Gastrocnemius medialis (tissue), 4 donors: ENCODE data around the gene MBOAT7.

Experiments used
- POLR2A ChIP-seq, 2 donors: fragments of 450-650 bp; IDR thresholded peaks; one replicate each; pipeline ENCODE4 v1.6.1; 2017; ENCODE audit warnings: antibody characterized with exemption in 2 of 2, mild to moderate bottlenecking in 2 of 2, moderate library complexity in 2 of 2
- TF ChIP-seq, protein P1 (sequence below), 5 experiments: fragments of 450-650 bp in 3 of 5; fragments of 200-600 bp in 2 of 5; sonication (generic) in 2 of 5; IDR thresholded peaks in 4 of 5; conservative IDR thresholded peaks in 1 of 5; 1 replicate in 4 of 5; 2 replicates in 1 of 5; pipeline ENCODE4 v1.5.1; 2016 to 2019; ENCODE audit warnings: antibody characterized with exemption in 5 of 5, mild to moderate bottlenecking in 3 of 5, moderate library complexity in 3 of 5

DNA sequence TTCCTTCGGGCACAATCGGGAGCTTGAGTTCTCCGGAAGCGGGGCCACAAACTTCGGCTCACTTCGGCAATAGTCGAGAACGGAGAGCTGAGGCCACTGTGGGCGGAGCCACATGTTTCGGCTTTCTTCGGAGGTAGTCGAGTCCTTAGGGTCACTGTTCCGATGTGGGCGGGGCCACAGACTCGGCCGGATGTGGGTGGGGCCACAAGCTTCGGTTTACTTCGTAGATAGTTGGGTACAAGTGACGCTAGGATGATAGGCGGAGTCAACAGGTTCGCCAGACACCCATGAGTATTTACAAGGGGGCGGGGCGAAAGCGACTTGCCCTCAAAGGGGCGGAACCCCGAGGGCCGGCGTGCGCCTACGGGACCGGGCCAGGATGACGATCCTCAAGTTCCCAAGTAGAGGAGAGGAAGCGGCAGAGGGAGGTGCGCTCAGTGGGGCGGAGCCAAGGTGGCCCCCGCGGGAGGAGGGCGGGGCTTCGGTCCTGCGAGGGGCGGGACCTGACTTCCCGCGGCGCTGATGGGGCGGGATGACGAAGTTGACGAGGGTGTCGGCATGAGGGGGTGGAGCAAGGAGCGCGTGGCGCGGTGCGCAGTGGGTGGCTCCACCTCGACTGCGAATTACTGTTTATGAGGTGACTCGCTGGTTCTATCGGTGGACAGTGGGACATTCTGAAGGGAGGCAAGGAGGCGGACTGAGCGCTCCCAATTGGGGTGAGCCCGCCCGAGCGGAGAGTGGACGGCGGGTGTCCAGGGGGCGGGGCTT, 539 bp upstream of the MBOAT7 start:
- TF ChIP-seq, protein P1, sequence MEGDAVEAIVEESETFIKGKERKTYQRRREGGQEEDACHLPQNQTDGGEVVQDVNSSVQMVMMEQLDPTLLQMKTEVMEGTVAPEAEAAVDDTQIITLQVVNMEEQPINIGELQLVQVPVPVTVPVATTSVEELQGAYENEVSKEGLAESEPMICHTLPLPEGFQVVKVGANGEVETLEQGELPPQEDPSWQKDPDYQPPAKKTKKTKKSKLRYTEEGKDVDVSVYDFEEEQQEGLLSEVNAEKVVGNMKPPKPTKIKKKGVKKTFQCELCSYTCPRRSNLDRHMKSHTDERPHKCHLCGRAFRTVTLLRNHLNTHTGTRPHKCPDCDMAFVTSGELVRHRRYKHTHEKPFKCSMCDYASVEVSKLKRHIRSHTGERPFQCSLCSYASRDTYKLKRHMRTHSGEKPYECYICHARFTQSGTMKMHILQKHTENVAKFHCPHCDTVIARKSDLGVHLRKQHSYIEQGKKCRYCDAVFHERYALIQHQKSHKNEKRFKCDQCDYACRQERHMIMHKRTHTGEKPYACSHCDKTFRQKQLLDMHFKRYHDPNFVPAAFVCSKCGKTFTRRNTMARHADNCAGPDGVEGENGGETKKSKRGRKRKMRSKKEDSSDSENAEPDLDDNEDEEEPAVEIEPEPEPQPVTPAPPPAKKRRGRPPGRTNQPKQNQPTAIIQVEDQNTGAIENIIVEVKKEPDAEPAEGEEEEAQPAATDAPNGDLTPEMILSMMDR (IDR thresholded peaks at IDR 0.05 in 4 of 5, conservative IDR thresholded peaks at IDR 0.05 in 1 of 5): no peak
- TF ChIP-seq POLR2A (IDR thresholded peaks at IDR 0.05): peak; percentile 58 to 72
